ENCODE measurements around the gene NEDD4L. TPM values are rescaled to one million over a fixed set of nuclear protein-coding genes. Genes with fewer than 3 reads are reported as not detected.
A peak's percentile ranks its signal among the peaks of the same experiment; 100 is the strongest.

NEDD4L gene
- polyA plus RNA-seq, 1 of the 3 experiments (the other 2 are of a cell fraction): 13.2 TPM

- H3K9ac ChIP-seq: no peak overlapping the region
- H3K4me1 ChIP-seq (ENCODE audit: control insufficient read depth in 1 of 2, insufficient read depth in 2 of 2, low read depth in 1 of 2, low read length in 1 of 2): peaks cover 6 to 19% of the 10 kb centered on the region in 2 experiments; a peak in 2 of 4 replicates
- 60% methylated on average over 9 of the region's 11 CpGs for WGBS (ENCODE audit: low lambda C conversion rate)
- peak overlapping the region in 1 of 2 experiments; percentile 32; a peak in 1 of 4 replicates for H3K27ac ChIP-seq (ENCODE audit: low read depth in 2 of 2, low read length in 1 of 2)
- H3K79me2 ChIP-seq (ENCODE audit: insufficient read depth): no peaks in the 10 kb centered on the region
- H3K9me3 ChIP-seq: no peaks in the 10 kb centered on the region
- H3K27me3 ChIP-seq (ENCODE audit: insufficient read depth): no peaks in the 10 kb centered on the region
- no peak overlapping the region for H3K4me3 ChIP-seq (ENCODE audit: low read depth in 2 of 2, low read length in 1 of 2)
- peak overlapping the region; percentile 53; the same call in 1 of the 2 replicates for H3K4me2 ChIP-seq
- ChIA-PET POLR2A (no interaction called here), CTCF (interaction anchor here (0.6 to 1.5 kb wide), 5 partner anchors 11 to 641 kb away, joined by 3 to 5 read pairs (median 3); no protein-coding TSS in a partner anchor)
- no peaks in the 10 kb centered on the region for H3K9me2 ChIP-seq
- no peaks in the 10 kb centered on the region for H4K20me1 ChIP-seq (ENCODE audit: insufficient read depth)
- H3F3A ChIP-seq (replicated peaks; ENCODE audit: insufficient read depth): peaks cover 15% of the 10 kb centered on the region
- H3K36me3 ChIP-seq (replicated peaks in 1 of 2; ENCODE audit: control insufficient read depth in 1 of 2, insufficient read depth in 2 of 2, low read length in 1 of 2): no peaks in the 10 kb centered on the region
- DNase-seq: peak; percentile 68
- no peak overlapping the region; the same call in 1 of the 2 replicates for H2AFZ ChIP-seq (ENCODE audit: low read depth)
- TF ChIP-seq TCF12 (IDR thresholded peaks at IDR 0.05) (peak; percentile 62; the same call in 1 of the 2 replicates), RFX5 (IDR thresholded peaks at IDR 0.05; ENCODE audit: low read length) (no peak), CTCF (IDR thresholded peaks at IDR 0.05) (no peak), ELF1 (IDR thresholded peaks at IDR 0.05) (no peak), NFIC (IDR thresholded peaks at IDR 0.05; ENCODE audit: borderline replicate concordance) (peak; percentile 32; the same call in 1 of the 2 replicates), EP300 (IDR thresholded peaks at IDR 0.05; ENCODE audit: borderline replicate concordance in 1 of 2, low read depth in 1 of 2, low read length in 1 of 2) (no peak; a peak in 1 of 4 replicates), ZBTB33 (IDR thresholded peaks at IDR 0.05; ENCODE audit: borderline replicate concordance, low read depth) (no peak), YY1 (IDR thresholded peaks at IDR 0.05; ENCODE audit: low read depth) (no peak), FOSL2 (IDR thresholded peaks at IDR 0.05; ENCODE audit: borderline replicate concordance, low read depth) (peak; percentile 86; the same call in 1 of the 2 replicates), USF1 (IDR thresholded peaks at IDR 0.05; ENCODE audit: borderline replicate concordance, low read depth) (no peak), IRF3 (IDR thresholded peaks at IDR 0.05; ENCODE audit: low read depth, low read length) (no peak), RXRA (IDR thresholded peaks at IDR 0.05; ENCODE audit: borderline replicate concordance, low read depth) (no peak), NRF1 (IDR thresholded peaks at IDR 0.05; ENCODE audit: low read depth, low read length) (no peak), EZH2phosphoT487 (IDR thresholded peaks at IDR 0.05; ENCODE audit: borderline replicate concordance, low read depth) (no peak), RAD21 (IDR thresholded peaks at IDR 0.05; ENCODE audit: low read length) (no peak), JUND (IDR thresholded peaks at IDR 0.05) (peak; percentile 79), GABPA (IDR thresholded peaks at IDR 0.05; ENCODE audit: low read depth) (0 out of 2 replicates have a peak, but pooled peaks have one; percentile 28), MAX (IDR thresholded peaks at IDR 0.05; ENCODE audit: low read depth) (peak; percentile 94), TAF1 (IDR thresholded peaks at IDR 0.05; ENCODE audit: borderline replicate concordance, low read depth, low read length) (no peak), GATA2 (CRISPR knock-in tag; IDR thresholded peaks at IDR 0.05) (peak; percentile 63), SIN3A (IDR thresholded peaks at IDR 0.05; ENCODE audit: borderline replicate concordance, low read depth, low read length) (no peak), FOXJ3 (CRISPR knock-in tag; IDR thresholded peaks at IDR 0.05) (no peak), MXI1 (IDR thresholded peaks at IDR 0.05; ENCODE audit: low read depth, low read length) (0 out of 2 replicates have a peak, but pooled peaks have one; percentile 30), CHD2 (IDR thresholded peaks at IDR 0.05; ENCODE audit: low read length, partially characterized antibody) (no peak), TEAD4 (IDR thresholded peaks at IDR 0.05; ENCODE audit: borderline replicate concordance, insufficient read depth) (no peak)
Observed at GRCh38 chr18:58201733-58202730, 158.0 kb downstream of the NEDD4L start.

Measured in SK-N-SH (cell line).